Measurements from ENCODE around the gene SHC3. TPM values are rescaled to one million over a fixed set of nuclear protein-coding genes. Genes with fewer than 3 reads are reported as not detected.

The SHC3 gene
- total RNA-seq, 2 donors from 2014 or later = not detected

DNA sequence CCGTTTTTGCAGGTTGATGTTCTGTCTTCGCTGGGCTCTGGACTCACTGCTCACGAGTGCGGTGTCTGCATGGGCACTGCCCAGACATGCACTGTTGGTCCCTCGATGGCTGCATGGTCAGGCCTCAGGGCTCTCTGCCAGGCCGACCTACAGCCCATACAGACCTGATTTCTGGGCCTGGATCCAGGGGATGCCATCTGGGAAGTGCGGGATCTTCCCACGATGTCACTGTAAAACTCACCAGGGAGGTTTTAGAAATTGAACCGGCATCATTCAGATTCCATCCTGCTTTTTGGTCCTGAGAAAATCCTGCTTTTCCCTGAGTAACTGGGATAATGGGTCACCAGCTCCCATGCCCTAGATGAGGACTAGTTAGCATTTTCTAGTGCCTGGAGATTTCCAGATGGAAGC is 178.2 kb downstream of the SHC3 start:
- DNase-seq (no peak), ATAC-seq (replicated peaks in 1 of 2) (no peak)
- no peaks in the 10 kb centered on the region for H3K36me3 Mint-ChIP-seq (ENCODE audit: insufficient read depth in 2 of 2)
- H3K9me3 Mint-ChIP-seq = no peaks in the 10 kb centered on the region
- no peak overlapping the region for H3K4me3 Mint-ChIP-seq
- peaks cover 38% of the 10 kb centered on the region for H3K27me3 Mint-ChIP-seq (ENCODE audit: low read depth)
- H3K27ac Mint-ChIP-seq = no peak overlapping the region
- peaks cover 11% of the 10 kb centered on the region for H3K4me1 Mint-ChIP-seq (ENCODE audit: low read depth)

DNA sequence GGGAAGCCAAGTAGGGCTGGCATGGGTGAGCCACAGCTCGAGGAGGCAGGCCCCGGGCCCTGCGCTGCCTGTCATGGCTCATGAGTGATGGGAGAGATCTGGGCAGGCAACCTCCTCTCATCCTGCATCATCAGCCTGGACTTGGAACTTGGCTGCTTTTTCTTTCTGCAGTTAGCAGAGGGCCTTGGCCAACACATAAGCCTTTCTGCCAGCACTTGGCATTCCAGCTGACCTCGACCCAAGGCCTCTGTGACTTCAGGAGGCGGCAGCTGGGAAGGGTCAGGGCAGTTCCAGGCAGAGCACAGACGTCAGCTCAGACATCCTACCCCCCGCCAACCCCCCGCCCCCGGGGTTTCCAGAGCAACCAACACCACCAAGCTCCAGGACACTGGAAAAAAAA is 179.7 kb downstream of the SHC3 start:
- H3K4me1 Mint-ChIP-seq (ENCODE audit: low read depth) = peaks cover 11% of the 10 kb centered on the region
- H3K36me3 Mint-ChIP-seq (ENCODE audit: insufficient read depth in 2 of 2) = no peaks in the 10 kb centered on the region
- H3K27me3 Mint-ChIP-seq (ENCODE audit: low read depth) = peaks cover 39% of the 10 kb centered on the region
- no peak overlapping the region for H3K27ac Mint-ChIP-seq
- DNase-seq = no peak
- no peak overlapping the region for H3K4me3 Mint-ChIP-seq
- ATAC-seq (replicated peaks in 1 of 2) = no peak
- no peaks in the 10 kb centered on the region for H3K9me3 Mint-ChIP-seq

DNA sequence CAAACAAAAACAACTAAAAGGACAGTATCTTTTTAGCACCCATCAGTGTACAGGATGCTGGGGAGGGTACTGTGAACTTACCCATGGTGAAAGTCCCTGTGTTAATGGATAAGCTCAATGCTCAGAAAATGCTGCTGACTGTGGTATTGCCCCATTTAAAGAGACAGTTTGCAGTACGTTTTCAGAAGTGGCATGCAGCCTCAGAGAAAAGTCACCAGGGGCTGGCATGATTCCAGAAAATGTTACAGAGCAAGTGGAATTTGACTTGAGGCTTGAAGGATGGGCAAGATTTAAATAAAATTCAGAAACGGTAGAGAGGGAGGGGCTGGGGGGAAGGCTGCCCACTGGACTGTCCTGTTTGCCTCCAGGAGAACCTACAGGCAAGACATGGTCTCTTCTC is 180.1 kb downstream of the SHC3 start:
- H3K27me3 Mint-ChIP-seq (ENCODE audit: low read depth) = peaks cover 39% of the 10 kb centered on the region
- no peak overlapping the region for H3K27ac Mint-ChIP-seq
- no peak for DNase-seq
- H3K4me3 Mint-ChIP-seq = no peak overlapping the region
- no peak for ATAC-seq (replicated peaks in 1 of 2)
- H3K4me1 Mint-ChIP-seq (ENCODE audit: low read depth) = peaks cover 11% of the 10 kb centered on the region
- H3K36me3 Mint-ChIP-seq (ENCODE audit: insufficient read depth in 2 of 2) = no peaks in the 10 kb centered on the region
- H3K9me3 Mint-ChIP-seq = no peaks in the 10 kb centered on the region

DNA sequence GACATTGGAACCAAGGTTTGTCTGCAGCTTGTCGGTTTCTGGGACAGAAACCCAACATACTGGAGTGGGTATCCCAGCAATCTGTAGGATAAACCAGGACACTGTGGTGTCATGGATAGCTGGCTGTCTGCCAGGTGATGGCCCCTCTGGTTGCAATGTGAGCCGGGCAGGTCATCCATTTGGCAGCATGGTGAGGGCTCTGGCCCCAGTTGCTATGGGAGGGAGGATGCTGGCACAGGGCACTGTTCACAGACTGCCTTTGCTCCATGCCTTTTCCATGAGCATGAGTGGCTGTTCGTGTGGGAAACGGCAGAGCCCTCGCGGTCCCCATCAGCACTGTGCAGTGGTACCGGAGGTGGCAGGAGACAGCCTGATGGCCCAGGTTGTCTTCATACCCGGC is 181.0 kb downstream of the SHC3 start:
- DNase-seq (no peak), ATAC-seq (replicated peaks in 1 of 2) (no peak)
- peaks cover 11% of the 10 kb centered on the region for H3K4me1 Mint-ChIP-seq (ENCODE audit: low read depth)
- H3K27me3 Mint-ChIP-seq (ENCODE audit: low read depth) = peaks cover 39% of the 10 kb centered on the region
- H3K9me3 Mint-ChIP-seq = no peaks in the 10 kb centered on the region
- no peak overlapping the region for H3K4me3 Mint-ChIP-seq
- no peaks in the 10 kb centered on the region for H3K36me3 Mint-ChIP-seq (ENCODE audit: insufficient read depth in 2 of 2)
- H3K27ac Mint-ChIP-seq = no peak overlapping the region

DNA sequence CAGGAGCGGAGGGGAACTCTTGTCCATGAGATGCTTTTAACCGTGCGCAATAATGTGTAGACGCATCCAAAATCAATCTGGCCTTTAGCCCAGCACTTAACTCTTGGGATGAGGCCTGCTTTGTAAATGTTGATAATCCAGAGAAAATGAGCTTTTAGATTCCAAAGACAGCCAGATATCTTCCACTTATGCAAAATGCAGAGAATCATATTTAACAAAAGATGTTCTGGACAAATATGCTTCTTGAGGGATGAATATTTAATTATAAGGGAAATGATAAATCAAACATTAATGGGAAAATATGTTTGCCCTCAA is 181.7 kb downstream of the SHC3 start:
- ATAC-seq (replicated peaks in 1 of 2) = no peak
- Mint-ChIP-seq H3K36me3 (ENCODE audit: insufficient read depth in 2 of 2) (no peaks in the 10 kb centered on the region), H3K4me3 (no peak overlapping the region), H3K9me3 (no peaks in the 10 kb centered on the region), H3K4me1 (ENCODE audit: low read depth) (peaks cover 14% of the 10 kb centered on the region), H3K27ac (no peak overlapping the region), H3K27me3 (ENCODE audit: low read depth) (peaks cover 39% of the 10 kb centered on the region)
- no peak for DNase-seq

DNA sequence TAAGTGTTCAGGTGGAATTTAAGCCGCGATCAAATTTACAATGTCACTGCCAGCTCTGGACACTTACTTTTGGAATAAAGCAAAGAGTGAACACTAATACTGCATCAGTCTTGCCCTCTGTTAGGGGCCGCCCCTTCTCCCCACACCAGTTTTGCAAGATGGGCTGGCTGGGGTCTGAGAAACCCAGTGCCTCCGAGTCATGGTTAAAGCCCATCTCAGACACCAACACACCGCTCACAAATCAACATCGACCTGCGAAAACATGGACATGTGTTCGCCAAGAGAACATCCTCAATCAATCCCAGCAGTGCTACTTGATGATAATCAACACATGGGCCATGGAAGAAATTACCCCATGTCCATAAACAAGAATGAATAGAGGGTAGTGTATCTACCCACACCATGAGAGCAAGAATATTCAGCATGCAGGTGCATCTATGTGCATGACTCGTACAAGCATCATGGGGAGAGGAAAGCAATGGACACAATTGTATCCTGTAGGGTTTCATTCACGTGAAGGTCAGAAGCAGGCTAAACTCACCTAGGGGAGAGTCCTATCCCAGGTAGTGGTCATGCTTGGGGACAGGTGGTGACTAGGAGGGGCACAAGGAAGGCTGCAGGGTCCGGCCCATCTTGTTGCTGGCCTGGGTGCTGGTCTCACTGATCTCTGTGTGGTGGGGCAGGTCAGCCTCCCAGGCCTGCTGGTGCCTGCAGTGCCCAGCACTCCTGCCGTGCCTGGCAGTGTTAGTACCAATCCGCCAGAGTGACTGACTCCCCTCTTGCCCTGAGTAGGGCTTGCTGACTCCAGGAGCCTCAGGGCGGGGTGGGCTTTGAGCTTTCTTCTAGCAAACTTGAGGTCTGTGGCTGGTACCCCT is 182.3 kb downstream of the SHC3 start:
- no peaks in the 10 kb centered on the region for H3K9me3 Mint-ChIP-seq
- peaks cover 12% of the 10 kb centered on the region for H3K4me1 Mint-ChIP-seq (ENCODE audit: low read depth)
- no peak for DNase-seq
- peaks cover 39% of the 10 kb centered on the region for H3K27me3 Mint-ChIP-seq (ENCODE audit: low read depth)
- H3K36me3 Mint-ChIP-seq (ENCODE audit: insufficient read depth in 2 of 2) = no peaks in the 10 kb centered on the region
- no peak overlapping the region for H3K27ac Mint-ChIP-seq
- H3K4me3 Mint-ChIP-seq = no peak overlapping the region
- ATAC-seq (replicated peaks in 1 of 2) = no peak

DNA sequence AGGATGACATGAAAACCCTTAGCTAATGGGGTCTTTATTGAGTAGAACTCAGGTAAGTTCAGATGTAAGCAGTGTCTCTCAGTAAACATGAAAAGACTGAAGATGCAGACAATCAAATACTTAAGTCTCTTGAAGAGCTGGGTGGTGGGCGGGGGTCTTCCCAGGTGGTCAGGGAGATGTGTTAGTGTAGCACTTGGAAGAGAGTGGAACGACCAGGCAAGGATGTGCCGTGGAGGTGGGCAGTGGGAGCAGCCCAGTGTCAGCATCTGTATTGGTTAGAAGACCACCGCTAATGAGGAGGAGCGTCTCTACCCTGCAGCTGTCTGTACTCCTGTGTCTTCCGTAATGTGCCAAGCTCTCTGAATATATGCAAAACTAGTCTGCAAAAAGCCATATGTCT is 183.0 kb downstream of the SHC3 start:
- DNase-seq (no peak), ATAC-seq (replicated peaks in 1 of 2) (no peak)
- H3K27me3 Mint-ChIP-seq (ENCODE audit: low read depth) = peaks cover 39% of the 10 kb centered on the region
- H3K9me3 Mint-ChIP-seq = no peaks in the 10 kb centered on the region
- H3K4me3 Mint-ChIP-seq = no peak overlapping the region
- H3K27ac Mint-ChIP-seq = no peak overlapping the region
- peaks cover 6% of the 10 kb centered on the region for H3K4me1 Mint-ChIP-seq (ENCODE audit: low read depth)
- no peaks in the 10 kb centered on the region for H3K36me3 Mint-ChIP-seq (ENCODE audit: insufficient read depth in 2 of 2)

DNA sequence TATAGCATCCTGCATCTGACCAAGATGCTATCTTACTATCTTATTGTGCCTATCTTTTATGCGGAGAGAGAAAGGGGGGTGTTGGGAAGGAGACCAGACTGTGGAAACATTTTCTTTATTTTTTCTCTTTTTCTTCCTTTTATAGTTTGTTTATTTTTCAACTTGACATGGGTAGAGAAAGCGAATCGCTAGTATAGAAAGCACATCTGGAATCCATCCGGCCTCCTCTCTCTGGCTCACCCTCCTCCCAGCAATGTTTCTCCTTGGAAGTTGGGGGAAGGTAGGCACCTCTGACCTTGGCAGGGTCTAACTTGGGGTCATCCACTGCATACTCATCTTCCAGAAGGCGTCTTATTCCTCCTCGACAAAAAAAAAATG is 183.4 kb downstream of the SHC3 start:
- H3K27me3 Mint-ChIP-seq (ENCODE audit: low read depth) = peaks cover 39% of the 10 kb centered on the region
- H3K9me3 Mint-ChIP-seq = no peaks in the 10 kb centered on the region
- no peak overlapping the region for H3K4me3 Mint-ChIP-seq

DNA sequence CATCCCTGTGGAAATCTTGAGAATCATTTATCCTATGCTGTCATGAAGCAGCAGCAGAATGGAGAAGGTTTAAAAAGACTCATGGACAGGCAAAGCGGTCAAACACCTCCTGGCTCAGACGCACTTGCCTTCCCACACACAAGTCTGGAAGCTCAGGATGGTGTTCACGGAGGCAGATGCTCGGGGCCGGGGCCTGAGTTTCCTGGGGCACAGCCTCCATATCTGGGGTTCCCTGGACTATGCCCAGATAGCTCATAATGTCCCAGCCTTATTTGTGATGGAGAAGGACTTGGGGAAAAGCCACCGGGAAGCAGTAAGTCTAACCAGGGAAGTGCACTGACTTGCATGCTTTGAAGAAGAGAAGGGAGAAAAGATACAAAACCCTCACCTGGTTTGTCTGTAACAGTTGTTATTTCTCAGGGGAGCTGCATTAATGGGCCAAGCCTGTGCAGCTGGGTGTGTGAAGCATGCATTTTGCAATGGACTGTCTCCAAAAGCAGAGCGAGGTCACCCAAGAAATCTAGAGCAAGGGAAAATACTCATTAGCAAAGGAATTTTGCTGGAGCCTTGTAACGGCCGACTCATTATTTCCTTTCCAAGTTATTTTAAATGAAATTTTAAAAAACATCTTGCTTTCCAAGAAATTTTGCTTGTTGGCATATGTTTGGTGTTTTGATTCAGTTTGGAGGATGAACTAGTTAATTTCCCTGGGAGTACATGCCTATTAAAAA is 184.0 kb downstream of the SHC3 start:
- H3K27ac Mint-ChIP-seq = no peak overlapping the region
- DNase-seq = no peak

More for the DNA sequence above, 183.4 kb downstream of the SHC3 start:
- no peak for ATAC-seq (replicated peaks in 1 of 2)
- peaks cover 6% of the 10 kb centered on the region for H3K4me1 Mint-ChIP-seq (ENCODE audit: low read depth)
- H3K36me3 Mint-ChIP-seq (ENCODE audit: insufficient read depth in 2 of 2) = no peaks in the 10 kb centered on the region
- no peak overlapping the region for H3K27ac Mint-ChIP-seq
- no peak for DNase-seq

DNA sequence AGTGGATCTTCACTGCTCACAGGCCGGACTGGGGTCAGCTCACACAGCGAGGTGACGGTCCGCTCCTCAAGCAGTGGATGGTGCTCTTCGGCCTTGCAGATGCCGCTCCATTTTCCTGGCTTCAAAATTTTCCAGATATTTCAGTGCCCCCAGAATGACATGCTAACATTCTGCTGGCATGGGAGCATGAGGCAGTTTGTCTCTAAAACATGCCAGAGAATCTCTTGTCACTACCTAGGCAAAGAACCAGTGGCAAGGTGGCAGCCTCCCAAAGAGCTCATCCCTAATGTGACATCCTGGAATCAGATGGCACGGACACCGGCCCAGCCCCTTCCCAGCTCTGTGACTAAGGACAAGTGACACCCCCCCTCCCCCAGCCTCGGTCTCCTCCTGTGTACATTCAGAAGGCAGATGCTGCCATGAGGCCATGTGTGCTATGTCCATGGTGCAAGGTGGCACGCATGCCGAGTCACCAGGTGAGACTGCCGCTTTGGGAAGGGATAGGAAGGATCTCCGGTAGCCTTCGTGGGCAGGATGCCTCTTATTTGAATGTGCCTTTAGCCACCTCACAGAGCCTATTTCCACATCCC is 184.7 kb downstream of the SHC3 start:
- H3K27me3 Mint-ChIP-seq (ENCODE audit: low read depth) = peaks cover 39% of the 10 kb centered on the region

More for the DNA sequence above, 184.0 kb downstream of the SHC3 start:
- peaks cover 11% of the 10 kb centered on the region for H3K4me1 Mint-ChIP-seq (ENCODE audit: low read depth)
- peaks cover 39% of the 10 kb centered on the region for H3K27me3 Mint-ChIP-seq (ENCODE audit: low read depth)
- ATAC-seq (replicated peaks in 1 of 2) = no peak
- H3K4me3 Mint-ChIP-seq = no peak overlapping the region
- no peaks in the 10 kb centered on the region for H3K9me3 Mint-ChIP-seq
- H3K36me3 Mint-ChIP-seq (ENCODE audit: insufficient read depth in 2 of 2) = no peaks in the 10 kb centered on the region

DNA sequence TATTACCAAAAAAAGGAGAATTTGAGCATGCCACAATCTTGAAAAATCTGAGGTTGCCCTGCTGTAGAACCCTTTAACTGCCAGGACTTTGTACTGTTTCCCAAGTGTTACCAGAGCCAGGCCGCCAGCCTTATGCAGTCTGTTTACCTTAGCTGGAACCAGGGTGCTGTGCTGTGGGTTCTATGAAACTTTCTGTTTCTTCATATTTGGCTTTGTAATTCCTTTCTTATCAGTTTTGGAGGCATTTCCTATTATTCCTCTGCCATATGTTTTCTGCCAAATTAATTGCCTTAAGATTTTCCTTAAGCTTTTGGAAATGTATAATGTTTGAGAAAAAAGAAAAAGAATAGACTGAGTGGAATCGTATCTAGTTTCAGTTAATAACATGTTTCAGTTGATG is 185.3 kb downstream of the SHC3 start:
- ATAC-seq (replicated peaks in 1 of 2) (no peak), DNase-seq (no peak)
- Mint-ChIP-seq H3K36me3 (ENCODE audit: insufficient read depth in 2 of 2) (no peaks in the 10 kb centered on the region), H3K4me1 (ENCODE audit: low read depth) (peaks cover 24% of the 10 kb centered on the region), H3K9me3 (no peaks in the 10 kb centered on the region), H3K27me3 (ENCODE audit: low read depth) (peaks cover 44% of the 10 kb centered on the region), H3K4me3 (no peak overlapping the region), H3K27ac (no peak overlapping the region)

More for the DNA sequence above, 184.7 kb downstream of the SHC3 start:
- Mint-ChIP-seq H3K9me3 (no peaks in the 10 kb centered on the region), H3K36me3 (ENCODE audit: insufficient read depth in 2 of 2) (no peaks in the 10 kb centered on the region), H3K4me3 (no peak overlapping the region), H3K27ac (no peak overlapping the region), H3K4me1 (ENCODE audit: low read depth) (peaks cover 17% of the 10 kb centered on the region)
- no peak for ATAC-seq (replicated peaks in 1 of 2)
- DNase-seq = no peak

DNA sequence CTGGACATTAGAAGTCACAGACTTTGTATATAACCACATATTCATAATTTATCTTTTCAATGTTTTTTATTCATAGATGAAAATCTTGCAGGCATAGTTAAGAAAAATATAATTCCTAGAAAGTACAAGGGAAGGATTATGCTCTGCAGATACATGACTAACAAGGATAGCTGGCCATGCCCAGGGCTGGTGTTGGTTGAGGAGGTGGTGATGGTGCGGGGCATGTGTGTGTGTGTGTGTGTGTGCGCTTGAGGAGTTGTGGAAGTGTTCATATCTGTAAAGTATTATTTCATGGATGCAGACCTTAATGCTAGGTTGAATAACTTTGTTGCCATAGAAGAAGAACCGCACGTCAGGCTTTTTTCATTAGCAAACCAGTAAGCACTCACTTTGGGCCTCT is 186.1 kb downstream of the SHC3 start:
- Mint-ChIP-seq H3K9me3 (no peaks in the 10 kb centered on the region), H3K36me3 (ENCODE audit: insufficient read depth in 2 of 2) (no peaks in the 10 kb centered on the region), H3K27ac (no peak overlapping the region), H3K4me3 (peak overlapping the region; percentile 54 to 72), H3K4me1 (ENCODE audit: low read depth) (peaks cover 27% of the 10 kb centered on the region), H3K27me3 (ENCODE audit: low read depth) (peaks cover 46% of the 10 kb centered on the region)
- DNase-seq (no peak), ATAC-seq (replicated peaks in 1 of 2) (no peak)
